Measurements from ENCODE around the gene RAB4B.
"Not testable (repeated sequence)": the region's sequence is repeated elsewhere in the genome, so short reads cannot be mapped to it uniquely, and the experiment has no call there.

The RAB4B gene

GRCh38 chr19:40842997-40843652 is 65.1 kb downstream of the RAB4B start:
- not testable (repeated sequence) for DNase-seq

- peak in 1 of 56 donors; percentile 8 for DNase-seq
These were observed 65.6 kb downstream of the RAB4B start for GRCh38 chr19:40843653-40844052.
